PC-9 (cell line): Measurements from ENCODE around the gene SRSF3. TPM values are rescaled to one million over a fixed set of nuclear protein-coding genes. Genes with fewer than 3 reads are reported as not detected.

ENCODE experiments used
- BruUV-seq: library from RNA; stranded (reverse); fragments of 400-500 nt; replicated peaks from 2 replicates; lab custom pipeline; 2021; lab: Mats Ljungman, UMichigan
- CTCF ChIA-PET: fragments of 300-600 bp; sonication (Branson Sonifier 250); formaldehyde crosslinking; loops from one replicate; lab custom pipeline; 2022; ENCODE audit warnings: antibody characterized with exemption; lab: Charles Lee
- POLR2A ChIA-PET: fragments of 300-600 bp; sonication (Branson Sonifier 250); formaldehyde crosslinking; loops from one replicate; lab custom pipeline; 2022; ENCODE audit warnings: antibody characterized with exemption; ENCODE audit not compliant: unreplicated experiment; lab: Charles Lee
- DNase-seq, 2 experiments: peaks; one replicate each; pipeline versions ENCODE4 v3.0.0 to v3.0.0-alpha.2; 2015 to 2022; ENCODE audit warnings: mixed read lengths in 1 of 2
- H2AFZ ChIP-seq: fragments of 200-600 bp; sonication (generic); 2 replicates; pipeline ENCODE4 v1.8.1; 2017; ENCODE audit warnings: antibody characterized with exemption
- H3F3A ChIP-seq: fragments of 200-600 bp; sonication (generic); 2 replicates; pipeline ENCODE4 v1.8.1; 2017; ENCODE audit warnings: antibody characterized with exemption, mild to moderate bottlenecking, low read depth; ENCODE audit not compliant: insufficient read depth
- H3K27ac ChIP-seq: fragments of 200-600 bp; sonication (generic); 2 replicates; pipeline ENCODE4 v1.6.1; 2016; ENCODE audit warnings: mixed run types
- H3K27me3 ChIP-seq: fragments of 200-600 bp; sonication (generic); 2 replicates; pipeline ENCODE4 v1.6.1; 2016; ENCODE audit warnings: low read depth, mixed run types; ENCODE audit not compliant: insufficient read depth
- H3K36me3 ChIP-seq: fragments of 200-600 bp; sonication (generic); 2 replicates; pipeline ENCODE4 v1.6.1; 2016; ENCODE audit warnings: low read depth, mixed run types
- H3K4me1 ChIP-seq: fragments of 200-600 bp; sonication (generic); replicated peaks from 2 replicates; pipeline ENCODE4 v1.6.1; 2016; ENCODE audit warnings: mixed run types; ENCODE audit not compliant: insufficient read depth
- H3K4me2 ChIP-seq: fragments of 200-600 bp; sonication (generic); 2 replicates; pipeline ENCODE4 v1.6.1; 2017; ENCODE audit warnings: mixed run types
- H3K4me3 ChIP-seq: fragments of 200-600 bp; sonication (generic); 2 replicates; pipeline ENCODE4 v1.6.1; 2016; ENCODE audit warnings: mixed run types
- H3K79me2 ChIP-seq: fragments of 200-600 bp; sonication (generic); 2 replicates; pipeline ENCODE4 v1.6.1; 2017; ENCODE audit warnings: low read depth, mixed run types
- H3K9me2 ChIP-seq: fragments of 200-600 bp; sonication (generic); 2 replicates; pipeline ENCODE4 v1.8.1; 2017; ENCODE audit warnings: mild to moderate bottlenecking; ENCODE audit not compliant: insufficient read depth
- H3K9me3 ChIP-seq: fragments of 200-600 bp; sonication (generic); 2 replicates; pipeline ENCODE4 v1.8.1; 2016; ENCODE audit warnings: low read depth; ENCODE audit not compliant: insufficient read depth
- H4K20me1 ChIP-seq: fragments of 200-600 bp; sonication (generic); 2 replicates; pipeline ENCODE4 v1.8.1; 2017; ENCODE audit not compliant: insufficient read depth
- EZH2 ChIP-seq: fragments of 200-600 bp; sonication (generic); IDR thresholded peaks from 2 replicates; pipeline ENCODE4 v1.8.0; 2017; ENCODE audit warnings: antibody characterized with exemption, low read depth
- intact Hi-C: fragments of 100-400 bp; cut with micrococcal nuclease; formaldehyde crosslinking; loops from one replicate; pipeline ENCODE4 v1.10.0; 2022; ENCODE audit not compliant: unreplicated experiment
- total RNA-seq: library from RNA; stranded (reverse); gene quantifications from 2 replicates; pipeline ENCODE4 v1.2.3, GENCODE V29; 2021
- TF ChIP-seq, protein P1 (sequence below): fragments of 200-600 bp; sonication (generic); conservative IDR thresholded peaks from 2 replicates; pipeline ENCODE4 v1.6.1; 2017; ENCODE audit warnings: mixed run types, antibody characterized with exemption, mild to moderate bottlenecking, moderate library complexity

Gene SRSF3
- total RNA-seq, 1 experiment from 2014 or later, result 278 TPM

DNA sequence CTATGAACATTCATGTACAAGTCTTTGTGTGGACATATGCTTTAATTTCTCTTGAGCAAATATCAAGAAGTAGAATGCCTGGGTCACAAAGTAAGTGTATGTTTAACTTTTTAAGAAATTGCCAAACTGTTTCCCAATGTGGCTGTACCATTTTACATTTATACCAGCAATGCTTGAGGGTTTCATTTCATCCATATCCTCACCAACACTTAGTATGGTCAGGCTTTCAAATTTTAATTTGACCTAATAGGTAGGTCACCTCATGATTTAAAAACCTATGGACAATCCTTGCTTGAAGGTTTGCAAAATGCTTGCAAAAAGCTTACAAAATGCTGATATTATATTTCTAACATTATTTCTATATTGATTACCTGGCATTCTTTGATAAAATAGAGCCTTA is 19.5 kb upstream of the SRSF3 start:
- no peak for TF ChIP-seq EZH2
- TF ChIP-seq, protein P1, sequence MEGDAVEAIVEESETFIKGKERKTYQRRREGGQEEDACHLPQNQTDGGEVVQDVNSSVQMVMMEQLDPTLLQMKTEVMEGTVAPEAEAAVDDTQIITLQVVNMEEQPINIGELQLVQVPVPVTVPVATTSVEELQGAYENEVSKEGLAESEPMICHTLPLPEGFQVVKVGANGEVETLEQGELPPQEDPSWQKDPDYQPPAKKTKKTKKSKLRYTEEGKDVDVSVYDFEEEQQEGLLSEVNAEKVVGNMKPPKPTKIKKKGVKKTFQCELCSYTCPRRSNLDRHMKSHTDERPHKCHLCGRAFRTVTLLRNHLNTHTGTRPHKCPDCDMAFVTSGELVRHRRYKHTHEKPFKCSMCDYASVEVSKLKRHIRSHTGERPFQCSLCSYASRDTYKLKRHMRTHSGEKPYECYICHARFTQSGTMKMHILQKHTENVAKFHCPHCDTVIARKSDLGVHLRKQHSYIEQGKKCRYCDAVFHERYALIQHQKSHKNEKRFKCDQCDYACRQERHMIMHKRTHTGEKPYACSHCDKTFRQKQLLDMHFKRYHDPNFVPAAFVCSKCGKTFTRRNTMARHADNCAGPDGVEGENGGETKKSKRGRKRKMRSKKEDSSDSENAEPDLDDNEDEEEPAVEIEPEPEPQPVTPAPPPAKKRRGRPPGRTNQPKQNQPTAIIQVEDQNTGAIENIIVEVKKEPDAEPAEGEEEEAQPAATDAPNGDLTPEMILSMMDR, result no peak
- Histone ChIP-seq H3K4me2 (no peak overlapping the region), H3K4me3 (no peak overlapping the region), H3K27ac (no peak overlapping the region), H3K36me3 (no peaks in the 10 kb centered on the region), H2AFZ (no peak overlapping the region), H3K9me2 (no peaks in the 10 kb centered on the region), H3K9me3 (no peaks in the 10 kb centered on the region), H3K27me3 (no peaks in the 10 kb centered on the region), H3K4me1 (peaks cover 47% of the 10 kb centered on the region), H3K79me2 (no peaks in the 10 kb centered on the region), H4K20me1 (no peaks in the 10 kb centered on the region), H3F3A (peaks cover 26% of the 10 kb centered on the region)
- intact Hi-C loops, result loop anchor here (5.0 kb wide), 1 partner anchor 132 kb away; the partner anchor contains the start of genes KCTD20 and PXT1
- DNase-seq, result no peak
- ChIA-PET POLR2A (no interaction called here), CTCF (no interaction called here)
- no TSS peak for BruUV-seq

DNA sequence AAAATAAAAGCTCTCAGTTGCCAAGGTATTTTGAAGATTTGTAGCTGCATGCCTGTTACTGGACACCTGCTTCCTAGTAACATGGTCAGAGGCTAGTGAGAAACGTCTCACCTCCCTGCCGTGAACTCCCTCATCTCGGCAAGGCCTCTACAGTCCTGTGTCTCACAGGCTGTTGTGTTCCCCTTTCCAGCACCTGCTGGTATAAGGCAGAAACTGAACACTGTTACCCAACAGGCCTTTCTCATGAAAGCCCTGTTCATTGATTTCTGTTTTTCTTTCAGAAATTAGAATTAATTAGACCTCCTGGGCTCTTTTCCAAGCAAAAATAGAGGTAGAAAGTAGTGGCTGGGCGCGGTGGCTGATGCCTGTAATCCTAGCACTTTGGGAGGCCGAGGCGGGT is 17.6 kb upstream of the SRSF3 start:
- Histone ChIP-seq H3K4me2 (peak overlapping the region; percentile 70), H3K27ac (peak overlapping the region; percentile 73)
- CTCF ChIA-PET, result interaction anchor here (0.7 kb wide), 1 partner anchor 13 kb away, joined by 5 read pairs; no protein-coding TSS in a partner anchor

DNA sequence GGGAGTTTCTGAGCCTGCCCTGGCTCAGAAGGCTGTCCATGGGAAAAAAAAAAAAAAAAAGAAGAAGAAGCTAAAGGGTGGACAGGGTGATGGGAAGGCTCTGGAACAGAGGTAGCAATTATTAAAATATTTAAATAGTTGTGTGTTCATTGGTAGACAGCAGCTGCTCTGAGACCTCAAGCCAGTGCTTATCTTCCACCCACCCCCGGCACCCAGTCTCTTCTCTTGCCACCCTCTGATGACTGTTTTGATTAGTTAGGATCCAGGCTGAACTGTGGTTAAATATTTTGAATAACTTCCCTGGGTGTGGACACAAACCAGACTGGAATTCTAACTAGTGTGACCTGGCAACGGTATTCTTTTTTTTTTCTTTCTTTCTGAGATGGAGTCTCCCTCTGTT is 16.9 kb upstream of the SRSF3 start:
- Histone ChIP-seq H3K27ac (peak overlapping the region; percentile 73), H3K4me3 (peak overlapping the region; percentile 17; the same call in 1 of the 2 replicates), H3K27me3 (no peaks in the 10 kb centered on the region), H3F3A (peaks cover 37% of the 10 kb centered on the region), H3K4me1 (peaks cover 68% of the 10 kb centered on the region), H3K4me2 (peak overlapping the region; percentile 70), H2AFZ (0 out of 2 replicates have a peak overlapping the region, but pooled peaks have one; percentile 42), H3K9me2 (no peaks in the 10 kb centered on the region), H4K20me1 (no peaks in the 10 kb centered on the region), H3K9me3 (no peaks in the 10 kb centered on the region), H3K36me3 (no peaks in the 10 kb centered on the region), H3K79me2 (no peaks in the 10 kb centered on the region)
- TF ChIP-seq, protein P1, result no peak
- TF ChIP-seq EZH2, result no peak
- no TSS peak for BruUV-seq
- CTCF ChIA-PET, result interaction anchor here (0.6 kb wide), 2 partner anchors 89 to 548 kb away, joined by 3 to 4 read pairs; no protein-coding TSS in a partner anchor
- peak; percentile 85 to 97 for DNase-seq
- intact Hi-C loops, result loop anchor here (5.0 kb wide), 1 partner anchor 135 kb away; the partner anchor contains the start of genes KCTD20 and PXT1
- POLR2A ChIA-PET, result interaction anchor here (0.5 to 1.0 kb wide), 9 partner anchors 18 to 227 kb away, joined by 3 to 15 read pairs (median 7); no protein-coding TSS in a partner anchor

More for the DNA sequence above, 17.6 kb upstream of the SRSF3 start:
- intact Hi-C loops, result loop anchor here (5.0 kb wide), 1 partner anchor 134 kb away; the partner anchor contains the start of genes KCTD20 and PXT1
- TF ChIP-seq, protein P1, result no peak
- TF ChIP-seq EZH2, result no peak
- Histone ChIP-seq H3K27me3 (no peaks in the 10 kb centered on the region), H3K79me2 (no peaks in the 10 kb centered on the region), H3K9me2 (no peaks in the 10 kb centered on the region), H3K9me3 (no peaks in the 10 kb centered on the region), H4K20me1 (no peaks in the 10 kb centered on the region), H3K4me3 (no peak overlapping the region), H3F3A (peaks cover 38% of the 10 kb centered on the region), H2AFZ (0 out of 2 replicates have a peak overlapping the region, but pooled peaks have one; percentile 24), H3K4me1 (peaks cover 63% of the 10 kb centered on the region), H3K36me3 (no peaks in the 10 kb centered on the region)
- TSS peak; percentile 78 for BruUV-seq
- POLR2A ChIA-PET, result interaction anchor here (1.0 kb wide), 1 partner anchor 30 kb away, joined by 12 read pairs; no protein-coding TSS in a partner anchor
- DNase-seq, result no peak
